A549 (cell line): ENCODE results near the gene BMP4. TPM values are rescaled to one million over a fixed set of nuclear protein-coding genes. Genes with fewer than 3 reads are reported as not detected.

Source experiments
- ATAC-seq, 2 experiments: fragments of 200-7000 bp in 1 of 2; fragments of >200 bp in 1 of 2; cut with Nextera tagmentation in 1 of 2; cut with Tn5 transposase in 1 of 2; 3 replicates each; pipeline versions ENCODE4 v1.8.0 to v1.9.1; 2018 to 2020; ENCODE audit warnings: mild to moderate bottlenecking in 1 of 2, moderate library complexity in 1 of 2
- CTCF ChIA-PET: fragments of 300-600 bp; sonication (Branson Sonifier 250); formaldehyde crosslinking; extraction: SDS; loops from one replicate; lab custom pipeline; 2021; ENCODE audit warnings: antibody characterized with exemption, inconsistent platforms; lab: Yijun Ruan, JAX
- POLR2A ChIA-PET: fragments of 350-600 bp; formaldehyde crosslinking; extraction: SDS; loops from one replicate; lab custom pipeline; 2021; ENCODE audit warnings: antibody characterized with exemption, inconsistent platforms; lab: Yijun Ruan, JAX
- DNase-seq, 2 experiments: peaks; one replicate each; pipeline versions ENCODE4 v3.0.0 to v3.0.0-alpha.2; 2011 to 2016; ENCODE audit warnings: low read depth in 1 of 2, low spot score in 1 of 2
- FAIRE-seq: peaks from 2 replicates; lab custom pipeline; 2011; peaks lifted over from hg19 to GRCh38; lab: Jason Lieb, UNC
- H3K27ac ChIP-seq, 2 experiments: fragments of >200 bp; sonication (Bioruptor Twin); formaldehyde crosslinking; 3 replicates each; pipeline ENCODE4 v1.5.1; 2016 to 2017
- H3K4me1 ChIP-seq: fragments of >200 bp; sonication (Bioruptor Twin); formaldehyde crosslinking; 3 replicates; pipeline ENCODE4 v1.6.1; 2016
- H3K4me2 ChIP-seq: fragments of >200 bp; sonication (Bioruptor Twin); formaldehyde crosslinking; 3 replicates; pipeline ENCODE4 v1.6.1; 2016
- H3K4me3 ChIP-seq: fragments of >200 bp; sonication (Bioruptor Twin); formaldehyde crosslinking; 3 replicates; pipeline ENCODE4 v1.5.1; 2016
- H3K9me3 ChIP-seq: fragments of >200 bp; sonication (Bioruptor Twin); formaldehyde crosslinking; 3 replicates; pipeline ENCODE4 v1.6.1; 2016
- ATOH8 ChIP-seq: fragments of 250-450 bp; sonication (Bioruptor Pico); IDR thresholded peaks from 2 replicates; pipeline ENCODE4 v1.5.0; 2020; ENCODE audit warnings: low read depth, mild to moderate bottlenecking, moderate library complexity
- CEBPB ChIP-seq, 2 experiments: fragments of >200 bp in 1 of 2; sonication (Bioruptor Twin) in 1 of 2; formaldehyde crosslinking in 1 of 2; IDR thresholded peaks; 2 replicates each; pipeline ENCODE4 v1.6.1; 2012 to 2016
- CHD2 ChIP-seq: fragments of 150-350 bp; IDR thresholded peaks from 2 replicates; pipeline ENCODE4 v1.6.1; 2014; ENCODE audit warnings: low read length; ENCODE audit not compliant: partially characterized antibody
- ELK1 ChIP-seq: fragments of 150-350 bp; IDR thresholded peaks from 2 replicates; pipeline ENCODE4 v1.6.1; 2014; ENCODE audit warnings: low read depth, mild to moderate bottlenecking, low read length
- ESRRA ChIP-seq: fragments of 150-350 bp; IDR thresholded peaks from 2 replicates; pipeline ENCODE4 v1.6.1; 2014; ENCODE audit warnings: mild to moderate bottlenecking, low read length, borderline replicate concordance
- FOSB ChIP-seq: fragments of 250-450 bp; sonication (Bioruptor Pico); IDR thresholded peaks from 2 replicates; pipeline ENCODE4 v1.5.0; 2020; ENCODE audit warnings: mild to moderate bottlenecking, moderate library complexity
- FOSL2 ChIP-seq, 2 experiments: fragments of 450-650 bp in 1 of 2; fragments of >200 bp in 1 of 2; sonication (Bioruptor Twin) in 1 of 2; formaldehyde crosslinking; IDR thresholded peaks; 2 replicates each; pipeline versions ENCODE4 v1.5.0 to v1.6.1; 2016 to 2020; ENCODE audit warnings: mild to moderate bottlenecking in 1 of 2, moderate library complexity in 1 of 2
- FOXS1 ChIP-seq: fragments of 250-450 bp; sonication (Bioruptor Pico); IDR thresholded peaks from 2 replicates; pipeline ENCODE4 v1.5.0; 2020; ENCODE audit warnings: mild to moderate bottlenecking, moderate library complexity
- HDAC2 ChIP-seq: fragments of 200-600 bp; sonication (generic); IDR thresholded peaks from 2 replicates; pipeline ENCODE4 v1.6.1; 2016
- HOXB5 ChIP-seq: fragments of 250-450 bp; sonication (Bioruptor Pico); IDR thresholded peaks from 2 replicates; pipeline ENCODE4 v1.5.0; 2020; ENCODE audit warnings: mild to moderate bottlenecking, moderate library complexity
- JUN ChIP-seq, 2 experiments: fragments of >200 bp; sonication (Bioruptor Twin); formaldehyde crosslinking; IDR thresholded peaks; 2 replicates in 1 of 2; 3 replicates in 1 of 2; pipeline ENCODE4 v1.6.1; 2016 to 2017
- KDM1A ChIP-seq: fragments of 200-600 bp; sonication (generic); IDR thresholded peaks from 2 replicates; pipeline ENCODE4 v1.6.1; 2016; ENCODE audit warnings: low read depth, mild to moderate bottlenecking
- MAFK ChIP-seq: fragments of 450-650 bp; IDR thresholded peaks from 2 replicates; pipeline ENCODE4 v1.6.1; 2014; ENCODE audit not compliant: partially characterized antibody
- NPAS2 ChIP-seq: fragments of 250-450 bp; sonication (Bioruptor Pico); IDR thresholded peaks from 2 replicates; pipeline ENCODE4 v1.8.0; 2022; ENCODE audit warnings: mild to moderate bottlenecking, moderate library complexity, borderline replicate concordance
- POLR2A ChIP-seq: IDR thresholded peaks from 2 replicates; pipeline ENCODE4 v1.6.1; 2012; ENCODE audit warnings: mild to moderate bottlenecking, low read length
- POLR2AphosphoS2 ChIP-seq: conservative IDR thresholded peaks from 2 replicates; pipeline ENCODE4 v1.6.1; 2012; ENCODE audit warnings: low read length, improper control_type of control experiment, inconsistent platforms
- RNF2 ChIP-seq: fragments of 200-600 bp; sonication (generic); IDR thresholded peaks from 2 replicates; pipeline ENCODE4 v1.6.1; 2016; ENCODE audit warnings: low read depth, mild to moderate bottlenecking, antibody characterized with exemption, moderate library complexity, borderline replicate concordance
- SMC3 ChIP-seq: fragments of >200 bp; sonication (Bioruptor Twin); formaldehyde crosslinking; IDR thresholded peaks from 3 replicates; pipeline ENCODE4 v1.6.1; 2018; ENCODE audit warnings: inconsistent platforms
- SREBF2 ChIP-seq: fragments of 450-650 bp; IDR thresholded peaks from 2 replicates; pipeline ENCODE4 v1.6.1; 2014; ENCODE audit warnings: mild to moderate bottlenecking, moderate library complexity
- TFCP2L1 ChIP-seq: fragments of 250-450 bp; sonication (Bioruptor Pico); IDR thresholded peaks from 2 replicates; pipeline ENCODE4 v1.5.0; 2021; ENCODE audit warnings: mild to moderate bottlenecking
- TP53 ChIP-seq: fragments of 250-450 bp; sonication (Bioruptor Pico); IDR thresholded peaks from 2 replicates; pipeline ENCODE4 v1.5.0; 2021; ENCODE audit warnings: mild to moderate bottlenecking, moderate library complexity
- USF2 ChIP-seq: fragments of 450-650 bp; IDR thresholded peaks from 2 replicates; pipeline ENCODE4 v1.6.1; 2014; ENCODE audit warnings: antibody characterized with exemption
- ZC3H11A ChIP-seq: fragments of 450-650 bp; IDR thresholded peaks from 2 replicates; pipeline ENCODE4 v1.6.1; 2014; ENCODE audit warnings: antibody characterized with exemption, mild to moderate bottlenecking
- ZNF302 ChIP-seq: fragments of 250-450 bp; sonication (Bioruptor Pico); IDR thresholded peaks from 2 replicates; pipeline ENCODE4 v1.9.0; 2021; ENCODE audit warnings: inconsistent platforms, mild to moderate bottlenecking, moderate library complexity
- ZSCAN20 ChIP-seq: fragments of 250-450 bp; sonication (Bioruptor Pico); IDR thresholded peaks from 2 replicates; pipeline ENCODE4 v1.8.0; 2022; ENCODE audit warnings: mild to moderate bottlenecking, moderate library complexity
- WGBS: methylation state at CpG from one replicate; pipeline ENCODE4 v1.1.6; 2017; ENCODE audit errors: missing lambda C conversion rate; 5-methylcytosine and 5-hydroxymethylcytosine counted together
- polyA plus RNA-seq, 4 experiments: library from polyadenylated mRNA; depleted of rRNA in 3 of 4; stranded (reverse); fragments of >200 nt; fragmentation: RNase III in 1 of 4; extraction: RNeasy Plus Mini Kit Qiagen cat#74134 plus additional on column Dnase treatment in 1 of 4; gene quantifications; 2 replicates in 3 of 4; 3 replicates in 1 of 4; pipeline ENCODE4 v1.2.3, GENCODE V29; 2011 to 2017
- TF ChIP-seq, protein P1 (sequence below): fragments of 200-600 bp; sonication (generic); IDR thresholded peaks from 2 replicates; pipeline ENCODE4 v1.6.1; 2016; ENCODE audit warnings: antibody characterized with exemption, mild to moderate bottlenecking, moderate library complexity
- TF ChIP-seq, protein P2 (sequence below): fragments of 250-450 bp; sonication (Bioruptor Pico); IDR thresholded peaks from 2 replicates; pipeline ENCODE4 v1.5.0; 2021; ENCODE audit warnings: mild to moderate bottlenecking, moderate library complexity, borderline replicate concordance

BMP4 gene
- polyA plus RNA-seq, 2 of the 4 experiments (the other 2 are of a cell fraction) = 4.1 to 8.9 TPM

DNA sequence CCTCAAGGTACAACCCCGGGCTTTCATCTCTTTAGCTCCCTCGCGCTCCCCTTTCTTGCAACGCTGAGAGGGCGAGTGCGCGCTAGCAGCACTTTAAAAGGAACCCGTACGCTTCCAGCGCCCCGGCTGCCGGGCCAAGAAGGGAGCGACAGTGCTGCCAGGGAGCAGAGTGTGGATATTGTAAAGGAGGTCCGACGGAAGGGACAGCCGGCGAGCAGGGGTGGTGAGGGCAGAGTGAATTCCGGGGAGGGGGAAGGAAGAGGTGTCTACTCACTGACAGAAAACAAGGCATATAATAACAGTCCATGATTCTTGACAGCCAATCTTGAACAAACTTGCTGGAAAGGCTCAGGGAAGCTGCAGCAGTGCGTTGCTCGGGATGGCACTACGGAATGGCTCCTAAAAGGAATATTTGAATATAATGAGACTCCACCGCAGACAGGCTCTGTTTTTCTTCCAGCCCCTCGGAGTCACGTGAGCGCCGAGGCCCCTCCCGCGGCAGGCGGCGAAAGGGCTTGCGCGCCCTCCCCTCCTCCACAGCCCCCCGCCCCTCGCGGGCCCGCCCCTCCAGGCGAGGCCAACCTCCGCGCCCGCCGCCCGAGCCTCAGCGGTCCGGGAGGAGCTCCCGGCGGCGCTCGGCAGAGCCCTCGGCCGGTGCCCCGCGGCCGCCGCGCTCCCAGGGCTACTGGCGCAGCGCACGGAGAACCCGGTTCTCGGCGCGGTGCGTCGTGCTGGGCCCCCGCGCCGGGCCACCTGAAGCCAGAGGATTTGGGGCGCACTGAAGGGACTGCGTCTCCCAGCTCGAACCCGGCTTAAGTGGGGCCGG is 3.4 kb downstream of the BMP4 start (continued):
- TF ChIP-seq ELK1 (no peak), USF2 (peak; percentile 65), POLR2AphosphoS2 (no peak), TFCP2L1 (CRISPR knock-in tag) (no peak), ZC3H11A (no peak), FOXS1 (CRISPR knock-in tag) (no peak), FOSB (CRISPR knock-in tag) (no peak), MAFK (no peak), JUN (IDR thresholded peaks at IDR 0.05) (peak in 1 of 2 experiments; percentile 22; a peak in 1 of 5 replicates), ATOH8 (CRISPR knock-in tag) (no peak), SREBF2 (no peak), ZNF302 (CRISPR knock-in tag) (no peak), ESRRA (no peak), SMC3 (peak; percentile 27; the same call in 2 of the 3 replicates), FOSL2 (IDR thresholded peaks at IDR 0.05) (no peak), FOSL2 (CRISPR knock-in tag; IDR thresholded peaks at IDR 0.05) (no peak), HOXB5 (CRISPR knock-in tag) (no peak)

GRCh38 chr14:53952533-53952932 is 4.1 kb downstream of the BMP4 start:
- WGBS = 83% methylated on average over 10 of the region's 10 CpGs
- Histone ChIP-seq H3K9me3 (no peaks in the 10 kb centered on the region), H3K4me1 (peaks cover 5% of the 10 kb centered on the region; the same call in 1 of the 3 replicates), H3K4me3 (peak overlapping the region; percentile 53; the same call in 2 of the 3 replicates), H3K27ac (no peak overlapping the region), H3K4me2 (peak overlapping the region; percentile 98)
- FAIRE-seq (no peak), DNase-seq (no peak), ATAC-seq (no peak)
- ChIA-PET CTCF (interaction anchor here (0.6 to 1.0 kb wide), 2 partner anchors 413 to 668 kb away, joined by 3 read pairs; no protein-coding TSS in a partner anchor), POLR2A (interaction anchor here (1.1 to 1.7 kb wide), 2 partner anchors 12 to 221 kb away, joined by 4 read pairs; no protein-coding TSS in a partner anchor)
- no peak for TF ChIP-seq FOSL2 (IDR thresholded peaks at IDR 0.05)
- TF ChIP-seq FOSL2 (CRISPR knock-in tag; IDR thresholded peaks at IDR 0.05) = no peak
- no peak for TF ChIP-seq FOSB (CRISPR knock-in tag)
- no peak for TF ChIP-seq HDAC2
- TF ChIP-seq TFCP2L1 (CRISPR knock-in tag) = no peak
- TF ChIP-seq, protein P1, sequence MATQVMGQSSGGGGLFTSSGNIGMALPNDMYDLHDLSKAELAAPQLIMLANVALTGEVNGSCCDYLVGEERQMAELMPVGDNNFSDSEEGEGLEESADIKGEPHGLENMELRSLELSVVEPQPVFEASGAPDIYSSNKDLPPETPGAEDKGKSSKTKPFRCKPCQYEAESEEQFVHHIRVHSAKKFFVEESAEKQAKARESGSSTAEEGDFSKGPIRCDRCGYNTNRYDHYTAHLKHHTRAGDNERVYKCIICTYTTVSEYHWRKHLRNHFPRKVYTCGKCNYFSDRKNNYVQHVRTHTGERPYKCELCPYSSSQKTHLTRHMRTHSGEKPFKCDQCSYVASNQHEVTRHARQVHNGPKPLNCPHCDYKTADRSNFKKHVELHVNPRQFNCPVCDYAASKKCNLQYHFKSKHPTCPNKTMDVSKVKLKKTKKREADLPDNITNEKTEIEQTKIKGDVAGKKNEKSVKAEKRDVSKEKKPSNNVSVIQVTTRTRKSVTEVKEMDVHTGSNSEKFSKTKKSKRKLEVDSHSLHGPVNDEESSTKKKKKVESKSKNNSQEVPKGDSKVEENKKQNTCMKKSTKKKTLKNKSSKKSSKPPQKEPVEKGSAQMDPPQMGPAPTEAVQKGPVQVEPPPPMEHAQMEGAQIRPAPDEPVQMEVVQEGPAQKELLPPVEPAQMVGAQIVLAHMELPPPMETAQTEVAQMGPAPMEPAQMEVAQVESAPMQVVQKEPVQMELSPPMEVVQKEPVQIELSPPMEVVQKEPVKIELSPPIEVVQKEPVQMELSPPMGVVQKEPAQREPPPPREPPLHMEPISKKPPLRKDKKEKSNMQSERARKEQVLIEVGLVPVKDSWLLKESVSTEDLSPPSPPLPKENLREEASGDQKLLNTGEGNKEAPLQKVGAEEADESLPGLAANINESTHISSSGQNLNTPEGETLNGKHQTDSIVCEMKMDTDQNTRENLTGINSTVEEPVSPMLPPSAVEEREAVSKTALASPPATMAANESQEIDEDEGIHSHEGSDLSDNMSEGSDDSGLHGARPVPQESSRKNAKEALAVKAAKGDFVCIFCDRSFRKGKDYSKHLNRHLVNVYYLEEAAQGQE = no peak
- no peak for TF ChIP-seq SREBF2
- TF ChIP-seq TP53 = no peak
- no peak for TF ChIP-seq KDM1A
- no peak for TF ChIP-seq CEBPB (IDR thresholded peaks at IDR 0.05)
- no peak for TF ChIP-seq ZSCAN20 (CRISPR knock-in tag)
- TF ChIP-seq ELK1 = no peak
- no peak for TF ChIP-seq NPAS2 (CRISPR knock-in tag)
- TF ChIP-seq ZNF302 (CRISPR knock-in tag) = no peak
- TF ChIP-seq CHD2 = no peak
- no peak for TF ChIP-seq MAFK
- TF ChIP-seq, protein P2, sequence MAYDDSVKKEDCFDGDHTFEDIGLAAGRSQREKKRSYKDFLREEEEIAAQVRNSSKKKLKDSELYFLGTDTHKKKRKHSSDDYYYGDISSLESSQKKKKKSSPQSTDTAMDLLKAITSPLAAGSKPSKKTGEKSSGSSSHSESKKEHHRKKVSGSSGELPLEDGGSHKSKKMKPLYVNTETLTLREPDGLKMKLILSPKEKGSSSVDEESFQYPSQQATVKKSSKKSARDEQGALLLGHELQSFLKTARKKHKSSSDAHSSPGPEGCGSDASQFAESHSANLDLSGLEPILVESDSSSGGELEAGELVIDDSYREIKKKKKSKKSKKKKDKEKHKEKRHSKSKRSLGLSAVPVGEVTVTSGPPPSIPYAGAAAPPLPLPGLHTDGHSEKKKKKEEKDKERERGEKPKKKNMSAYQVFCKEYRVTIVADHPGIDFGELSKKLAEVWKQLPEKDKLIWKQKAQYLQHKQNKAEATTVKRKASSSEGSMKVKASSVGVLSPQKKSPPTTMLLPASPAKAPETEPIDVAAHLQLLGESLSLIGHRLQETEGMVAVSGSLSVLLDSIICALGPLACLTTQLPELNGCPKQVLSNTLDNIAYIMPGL (CRISPR knock-in tag) = no peak
- TF ChIP-seq RNF2 = no peak
- TF ChIP-seq POLR2A = no peak
- TF ChIP-seq FOXS1 (CRISPR knock-in tag) = no peak
